Activated naive CD4-positive, alpha-beta T cell treated with anti-CD3 and anti-CD28 coated beads, Interleukin-2, amount 50 U/mL, for 24 hours (primary cell): ENCODE measurements around the gene EYS.
"Not testable (repeated sequence)": the region's sequence is repeated elsewhere in the genome, so short reads cannot be mapped to it uniquely, and the experiment has no call there.

Source experiments
- H3K27ac Mint-ChIP-seq: one replicate; pipeline ENCODE4 v1.8.0; 2021; ENCODE audit warnings: mild to moderate bottlenecking, mixed read lengths
- H3K27me3 Mint-ChIP-seq: one replicate; pipeline ENCODE4 v1.8.0; 2021; ENCODE audit warnings: mixed read lengths
- H3K36me3 Mint-ChIP-seq: one replicate; pipeline ENCODE4 v1.8.0; 2021; ENCODE audit warnings: mixed read lengths
- H3K4me1 Mint-ChIP-seq: one replicate; pipeline ENCODE4 v1.8.0; 2021; ENCODE audit warnings: mixed read lengths
- H3K4me3 Mint-ChIP-seq: one replicate; pipeline ENCODE4 v1.8.0; 2021; ENCODE audit warnings: mild to moderate bottlenecking, mixed read lengths
- H3K9me3 Mint-ChIP-seq: one replicate; pipeline ENCODE4 v1.8.0; 2021; ENCODE audit warnings: mixed read lengths

The EYS gene

DNA sequence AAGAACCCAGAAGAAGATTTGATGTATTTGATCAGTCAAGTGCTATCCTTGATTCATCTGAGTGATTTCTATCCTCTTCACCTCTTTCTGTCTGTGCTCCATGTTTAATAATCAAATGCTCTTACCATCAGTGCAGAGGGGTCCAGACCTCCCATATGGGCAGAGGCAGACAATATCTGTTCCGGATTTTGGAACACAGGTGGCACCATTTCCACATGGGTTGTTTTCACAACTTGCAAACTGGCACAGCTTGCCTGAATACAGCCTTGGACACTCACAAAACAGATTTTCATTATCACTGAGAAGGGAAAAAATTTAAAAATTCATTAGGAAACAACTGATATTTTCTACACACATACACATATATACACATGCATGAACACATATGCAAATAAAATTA, 1843.0 kb downstream of the EYS start:
- Mint-ChIP-seq H3K9me3 (no peaks in the 10 kb centered on the region), H3K4me3 (no peak overlapping the region), H3K4me1 (no peaks in the 10 kb centered on the region)

DNA sequence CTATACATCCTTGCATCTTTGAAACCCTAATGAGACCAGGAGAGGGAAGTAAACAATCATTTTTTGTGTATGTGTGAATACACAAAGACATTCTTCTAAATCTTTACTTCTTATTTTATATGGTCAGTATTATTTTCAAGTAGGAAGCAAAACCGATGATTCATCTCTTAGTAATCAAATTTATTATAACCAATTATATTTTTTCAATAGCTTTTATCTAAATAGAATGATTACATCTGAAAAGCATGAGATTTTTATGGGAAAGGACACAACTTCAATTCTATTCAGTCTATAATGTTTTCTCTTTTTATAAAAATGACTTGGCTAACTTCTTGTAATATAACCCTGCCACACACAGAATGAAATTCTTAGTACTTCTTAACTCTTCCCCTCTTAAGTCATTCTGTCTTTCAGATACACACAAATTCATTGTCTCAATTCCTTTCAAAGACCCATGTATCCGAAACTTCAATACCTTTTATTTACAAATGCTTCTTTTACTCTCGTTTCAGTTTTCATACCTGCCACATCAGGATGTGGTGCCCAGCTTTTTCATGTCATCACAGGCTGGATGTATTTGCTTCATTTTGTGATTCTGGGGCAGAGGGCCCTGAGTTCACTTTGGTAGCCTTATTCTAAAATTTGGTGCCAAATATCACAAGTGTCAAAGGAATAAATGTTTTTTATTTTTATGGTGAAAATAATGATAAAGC, 1844.4 kb downstream of the EYS start:
- no peaks in the 10 kb centered on the region for H3K4me1 Mint-ChIP-seq
- H3K36me3 Mint-ChIP-seq = no peaks in the 10 kb centered on the region
- H3K27me3 Mint-ChIP-seq = peaks cover 2% of the 10 kb centered on the region
- H3K4me3 Mint-ChIP-seq = no peak overlapping the region
- no peak overlapping the region for H3K27ac Mint-ChIP-seq
- no peaks in the 10 kb centered on the region for H3K9me3 Mint-ChIP-seq

More for the DNA sequence above, 1843.0 kb downstream of the EYS start:
- Mint-ChIP-seq H3K36me3 (no peaks in the 10 kb centered on the region), H3K27ac (no peak overlapping the region), H3K27me3 (peaks cover 2% of the 10 kb centered on the region)

- Mint-ChIP-seq H3K36me3 (no peaks in the 10 kb centered on the region), H3K4me3 (no peak overlapping the region), H3K27ac (no peak overlapping the region), H3K9me3 (no peaks in the 10 kb centered on the region), H3K4me1 (no peaks in the 10 kb centered on the region), H3K27me3 (no peaks in the 10 kb centered on the region)
Measured at GRCh38 chr6:63859528-63859927, 1847.5 kb downstream of the EYS start.

GRCh38 chr6:63858691-63859090, 1848.3 kb downstream of the EYS start:
- no peaks in the 10 kb centered on the region for H3K36me3 Mint-ChIP-seq
- H3K27me3 Mint-ChIP-seq = no peaks in the 10 kb centered on the region
- no peak overlapping the region for H3K4me3 Mint-ChIP-seq
- H3K27ac Mint-ChIP-seq = no peak overlapping the region
- no peaks in the 10 kb centered on the region for H3K4me1 Mint-ChIP-seq
- H3K9me3 Mint-ChIP-seq = no peaks in the 10 kb centered on the region

DNA sequence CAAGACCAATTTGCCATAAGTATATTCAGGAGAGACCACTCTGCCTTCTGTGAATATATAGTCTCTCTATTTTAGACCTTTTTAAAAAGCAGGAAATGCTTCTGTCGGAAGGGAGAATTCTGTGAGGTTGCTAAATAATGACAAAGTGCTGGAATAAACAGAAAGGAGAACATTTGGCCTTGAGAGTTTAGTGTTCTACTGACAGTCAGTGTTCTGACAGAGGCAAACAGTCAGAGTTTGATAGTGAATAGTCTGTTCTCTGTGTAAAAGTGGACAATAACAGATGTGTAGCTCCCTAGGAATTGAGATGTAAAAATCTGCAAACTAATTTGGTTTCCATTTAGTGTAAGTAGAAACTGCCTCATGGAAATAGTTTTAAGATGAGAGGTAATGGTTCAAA, 1850.8 kb downstream of the EYS start:
- no peak overlapping the region for H3K27ac Mint-ChIP-seq
- no peak overlapping the region for H3K4me3 Mint-ChIP-seq
- peaks cover 4% of the 10 kb centered on the region for H3K9me3 Mint-ChIP-seq
- peaks cover 3% of the 10 kb centered on the region for H3K27me3 Mint-ChIP-seq
- H3K4me1 Mint-ChIP-seq = no peaks in the 10 kb centered on the region
- no peaks in the 10 kb centered on the region for H3K36me3 Mint-ChIP-seq

GRCh38 chr6:63844287-63844686, 1862.7 kb downstream of the EYS start:
- Mint-ChIP-seq H3K27me3 (peaks cover 9% of the 10 kb centered on the region), H3K27ac (no peak overlapping the region), H3K4me1 (no peaks in the 10 kb centered on the region), H3K4me3 (no peak overlapping the region), H3K36me3 (peaks cover 1% of the 10 kb centered on the region), H3K9me3 (peaks cover 17% of the 10 kb centered on the region)

DNA sequence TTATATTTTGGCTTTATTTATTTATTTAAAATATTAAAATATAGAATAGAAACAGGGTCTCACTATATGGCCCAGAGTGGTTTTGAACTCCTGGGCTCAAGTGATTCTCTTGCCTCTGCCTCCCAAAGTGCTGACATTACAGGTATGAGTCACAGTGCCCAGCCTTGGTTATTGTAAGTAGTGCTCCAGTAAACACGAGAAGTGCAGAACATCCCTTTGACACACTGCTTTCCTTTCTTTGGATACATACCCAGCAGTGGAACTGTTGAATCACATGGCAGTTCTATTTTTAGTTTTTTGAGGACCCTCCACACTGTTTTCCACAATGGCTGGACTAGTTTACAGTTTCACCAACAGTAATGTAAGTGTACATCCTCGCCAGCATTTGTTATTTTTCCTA, 1867.5 kb downstream of the EYS start:
- Mint-ChIP-seq H3K4me1 (no peaks in the 10 kb centered on the region), H3K27ac (no peak overlapping the region), H3K9me3 (peaks cover 12% of the 10 kb centered on the region), H3K36me3 (no peaks in the 10 kb centered on the region), H3K27me3 (peaks cover 2% of the 10 kb centered on the region), H3K4me3 (no peak overlapping the region)

- H3K36me3 Mint-ChIP-seq, H3K27me3 Mint-ChIP-seq, H3K27ac Mint-ChIP-seq, H3K4me1 Mint-ChIP-seq, H3K4me3 Mint-ChIP-seq, H3K9me3 Mint-ChIP-seq: not testable (repeated sequence)
Measured at GRCh38 chr6:63828678-63829077, 1878.3 kb downstream of the EYS start.

DNA sequence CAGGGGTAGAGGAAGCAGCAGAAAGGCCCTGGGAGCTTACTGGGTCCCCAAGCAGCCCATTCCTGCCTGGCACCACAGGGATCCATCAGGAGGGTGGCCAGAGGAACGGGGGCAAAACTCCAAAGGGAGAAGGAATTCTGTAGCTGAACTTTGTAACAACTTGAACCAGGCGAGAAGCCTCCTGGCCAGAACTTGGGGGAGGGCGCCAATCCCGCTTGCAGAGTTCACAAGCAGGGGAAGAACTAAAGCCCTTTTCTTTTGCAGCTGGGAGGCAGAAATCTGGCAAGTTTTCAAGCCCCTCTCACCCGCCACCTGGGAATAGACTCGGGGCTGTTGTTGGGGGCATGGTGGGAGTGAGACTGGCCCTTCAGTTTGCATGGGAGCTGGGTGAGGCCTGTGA, 1882.3 kb downstream of the EYS start:
- H3K27ac Mint-ChIP-seq = no peak overlapping the region
- H3K9me3 Mint-ChIP-seq = no peaks in the 10 kb centered on the region
- no peaks in the 10 kb centered on the region for H3K36me3 Mint-ChIP-seq
- H3K4me3 Mint-ChIP-seq = no peak overlapping the region
- H3K27me3 Mint-ChIP-seq = peaks cover 10% of the 10 kb centered on the region
- no peaks in the 10 kb centered on the region for H3K4me1 Mint-ChIP-seq

- H3K27me3 Mint-ChIP-seq = peaks cover 13% of the 10 kb centered on the region
- no peaks in the 10 kb centered on the region for H3K9me3 Mint-ChIP-seq
- no peak overlapping the region for H3K27ac Mint-ChIP-seq
- H3K4me1 Mint-ChIP-seq = no peaks in the 10 kb centered on the region
- no peak overlapping the region for H3K4me3 Mint-ChIP-seq
- no peaks in the 10 kb centered on the region for H3K36me3 Mint-ChIP-seq
Measured at GRCh38 chr6:63821442-63821841, 1885.6 kb downstream of the EYS start.

DNA sequence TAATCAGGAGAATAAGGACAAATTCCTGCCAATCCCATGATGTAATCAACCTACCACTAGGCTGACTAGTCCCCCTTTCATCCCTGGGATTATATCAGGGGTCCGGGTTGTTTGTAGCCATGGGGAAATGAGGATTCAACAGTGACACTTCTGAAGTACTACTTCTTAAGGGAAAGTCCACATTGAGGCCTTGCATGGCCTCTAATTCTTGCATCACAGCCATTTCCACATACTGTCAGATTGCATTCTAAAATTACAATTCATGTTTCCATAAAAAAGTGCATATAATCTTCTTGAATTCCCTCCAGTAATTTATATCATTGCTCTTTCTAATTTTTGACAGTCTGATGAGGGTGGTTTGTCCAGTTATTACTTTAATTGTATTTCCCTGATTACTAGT, 1887.2 kb downstream of the EYS start:
- peaks cover 13% of the 10 kb centered on the region for H3K27me3 Mint-ChIP-seq
- no peaks in the 10 kb centered on the region for H3K36me3 Mint-ChIP-seq
- H3K4me1 Mint-ChIP-seq = no peaks in the 10 kb centered on the region
- no peak overlapping the region for H3K4me3 Mint-ChIP-seq
- H3K9me3 Mint-ChIP-seq = no peaks in the 10 kb centered on the region
- H3K27ac Mint-ChIP-seq = no peak overlapping the region

- Mint-ChIP-seq H3K27ac (no peak overlapping the region), H3K27me3 (peaks cover 9% of the 10 kb centered on the region), H3K9me3 (no peaks in the 10 kb centered on the region), H3K4me1 (no peaks in the 10 kb centered on the region), H3K36me3 (no peaks in the 10 kb centered on the region), H3K4me3 (no peak overlapping the region)
Measured at GRCh38 chr6:63817492-63818050, 1889.5 kb downstream of the EYS start.

GRCh38 chr6:63816982-63817436, 1890.0 kb downstream of the EYS start:
- no peak overlapping the region for H3K27ac Mint-ChIP-seq
- H3K36me3 Mint-ChIP-seq = no peaks in the 10 kb centered on the region
- no peaks in the 10 kb centered on the region for H3K9me3 Mint-ChIP-seq
- H3K4me1 Mint-ChIP-seq = no peaks in the 10 kb centered on the region
- peaks cover 8% of the 10 kb centered on the region for H3K27me3 Mint-ChIP-seq
- H3K4me3 Mint-ChIP-seq = no peak overlapping the region

DNA sequence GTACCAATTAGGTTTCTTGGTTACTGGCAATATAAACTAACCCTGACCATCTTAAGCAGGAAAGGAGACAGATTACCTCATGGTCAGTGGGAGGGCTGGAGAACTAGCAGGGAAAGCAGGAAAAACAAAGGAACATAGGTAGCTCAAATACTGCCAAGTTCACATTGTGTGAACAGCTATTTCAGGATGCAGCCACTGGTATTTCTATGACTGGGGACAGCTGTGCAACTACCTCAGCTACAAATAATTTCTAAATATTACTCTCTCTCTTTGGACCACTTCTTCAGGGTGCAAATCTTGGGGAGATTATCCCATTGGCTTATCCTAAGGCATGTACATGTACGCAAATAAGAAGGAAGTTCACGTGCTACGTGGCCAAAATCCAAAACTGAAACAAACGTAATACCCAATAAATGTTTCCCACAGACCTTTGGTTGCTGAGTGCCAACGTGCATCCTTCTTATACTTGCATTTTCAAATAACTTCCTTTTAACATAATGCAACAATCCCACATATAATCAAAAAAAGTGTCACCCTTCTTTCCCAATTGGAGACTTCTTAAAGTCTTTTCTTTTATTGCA, 1890.5 kb downstream of the EYS start:
- Mint-ChIP-seq H3K4me1 (no peaks in the 10 kb centered on the region), H3K27me3 (peaks cover 6% of the 10 kb centered on the region), H3K4me3 (no peak overlapping the region), H3K9me3 (no peaks in the 10 kb centered on the region), H3K36me3 (no peaks in the 10 kb centered on the region), H3K27ac (no peak overlapping the region)

- Mint-ChIP-seq H3K27ac (no peak overlapping the region), H3K9me3 (no peaks in the 10 kb centered on the region), H3K4me3 (no peak overlapping the region), H3K27me3 (peaks cover 8% of the 10 kb centered on the region), H3K4me1 (no peaks in the 10 kb centered on the region), H3K36me3 (no peaks in the 10 kb centered on the region)
Measured at GRCh38 chr6:63814459-63814858, 1892.6 kb downstream of the EYS start.

- H3K27ac Mint-ChIP-seq = no peak overlapping the region
- H3K4me3 Mint-ChIP-seq = no peak overlapping the region
- H3K36me3 Mint-ChIP-seq = no peaks in the 10 kb centered on the region
- peaks cover 8% of the 10 kb centered on the region for H3K27me3 Mint-ChIP-seq
- no peaks in the 10 kb centered on the region for H3K9me3 Mint-ChIP-seq
- H3K4me1 Mint-ChIP-seq = no peaks in the 10 kb centered on the region
Measured at GRCh38 chr6:63813566-63814120, 1893.4 kb downstream of the EYS start.
